ENCODE data around the gene ST8SIA4.

DNA sequence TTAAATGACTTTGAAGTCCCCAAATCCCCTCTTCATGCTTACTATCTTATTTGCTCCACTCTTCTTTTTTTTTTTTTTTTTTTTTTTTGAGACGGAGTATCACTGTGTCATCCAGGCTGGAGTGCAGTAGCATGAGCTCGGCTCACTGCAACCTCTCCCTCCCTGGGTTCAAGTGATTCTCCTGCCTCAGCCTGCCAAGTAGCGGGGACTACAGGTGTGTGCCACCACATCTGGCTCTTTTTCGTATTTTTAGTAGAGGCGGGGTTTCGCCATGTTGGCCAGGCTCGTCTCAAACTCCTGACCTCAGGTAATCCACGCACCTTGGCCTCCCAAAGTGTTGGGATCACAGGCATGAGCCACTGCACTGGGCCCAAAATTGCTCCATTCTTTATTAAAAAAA is 51.0 kb downstream of the ST8SIA4 start:
- TF ChIP-seq YY1 (IDR thresholded peaks at IDR 0.05; ENCODE audit: insufficient read depth, insufficient read length) (no peak), SUZ12 (IDR thresholded peaks at IDR 0.05; ENCODE audit: extremely low read depth, insufficient read depth, insufficient read length) (no peak), ZNF274 (IDR thresholded peaks at IDR 0.05; ENCODE audit: low read depth, low read length) (no peak)

Data from NT2/D1 (cell line).